ENCODE data around the gene TTYH2. TPM values are rescaled to one million over a fixed set of nuclear protein-coding genes. Genes with fewer than 3 reads are reported as not detected.

Gene TTYH2
- polyA plus RNA-seq, 1 of the 3 experiments (the other 2 are of a cell fraction) = 16.1 TPM

DNA sequence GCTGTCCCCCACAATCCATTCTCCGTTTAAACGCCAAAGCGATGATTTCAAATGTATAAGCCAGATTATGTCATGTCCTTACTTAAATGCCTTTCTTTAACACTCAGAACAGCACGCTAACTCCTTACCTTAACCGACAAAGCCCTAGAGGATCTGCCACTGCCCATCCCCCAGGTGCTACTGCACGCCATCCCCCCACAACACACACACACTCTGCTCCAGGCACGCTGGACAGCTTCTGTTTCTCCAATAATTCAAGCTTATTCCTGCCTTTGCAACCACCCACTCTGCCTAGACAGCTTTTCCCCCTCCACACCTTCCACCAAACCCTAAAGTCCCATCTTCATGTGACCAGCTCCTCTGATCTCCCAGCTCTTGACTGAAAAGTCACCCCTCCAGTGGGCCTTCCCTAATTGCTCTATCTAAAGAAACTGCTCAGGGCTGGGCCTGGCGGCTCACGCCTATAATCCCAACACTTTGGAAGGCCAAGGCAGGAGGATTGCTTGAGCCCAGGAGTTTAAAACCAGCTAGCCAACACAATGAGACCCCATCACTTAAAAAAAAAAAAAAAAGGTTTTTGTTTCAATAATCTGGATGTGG lies 48.8 kb upstream of the TTYH2 start:
- no peaks in the 10 kb centered on the region for H4K20me1 ChIP-seq (ENCODE audit: insufficient read depth)
- H3K79me2 ChIP-seq (ENCODE audit: insufficient read depth) = no peaks in the 10 kb centered on the region
- no peaks in the 10 kb centered on the region for H3K9me2 ChIP-seq
- no peaks in the 10 kb centered on the region for H3K27me3 ChIP-seq (ENCODE audit: insufficient read depth)
- H3K4me2 ChIP-seq = no peak overlapping the region
- H3K9me3 ChIP-seq = no peaks in the 10 kb centered on the region; the same call in 1 of the 2 replicates
- H3K36me3 ChIP-seq (replicated peaks in 1 of 2; ENCODE audit: control insufficient read depth in 1 of 2, insufficient read depth in 2 of 2, low read length in 1 of 2) = no peaks in the 10 kb centered on the region
- CTCF ChIA-PET = interaction anchor here (0.7 to 2.4 kb wide), 4 partner anchors 12 to 79 kb away, joined by 3 to 13 read pairs (median 4); no protein-coding TSS in a partner anchor
- no peak for DNase-seq
- no peaks in the 10 kb centered on the region for H3K4me1 ChIP-seq (ENCODE audit: control insufficient read depth in 1 of 2, insufficient read depth in 2 of 2, low read depth in 1 of 2, low read length in 1 of 2)
- POLR2A ChIA-PET = no interaction called here
- H3K9ac ChIP-seq = no peak overlapping the region
- 48% methylated on average over 9 of the region's 9 CpGs for WGBS (ENCODE audit: low lambda C conversion rate)
- no peaks in the 10 kb centered on the region for H3F3A ChIP-seq (replicated peaks; ENCODE audit: insufficient read depth)
- no peak overlapping the region for H3K27ac ChIP-seq (ENCODE audit: low read depth in 2 of 2, low read length in 1 of 2)
- H3K4me3 ChIP-seq (ENCODE audit: low read depth in 2 of 2, low read length in 1 of 2) = no peak overlapping the region
- no peak overlapping the region for H2AFZ ChIP-seq (ENCODE audit: low read depth)
- TF ChIP-seq JUND (IDR thresholded peaks at IDR 0.05) = no peak
- TF ChIP-seq NFIC (IDR thresholded peaks at IDR 0.05; ENCODE audit: borderline replicate concordance) = no peak
- TF ChIP-seq, protein P1, sequence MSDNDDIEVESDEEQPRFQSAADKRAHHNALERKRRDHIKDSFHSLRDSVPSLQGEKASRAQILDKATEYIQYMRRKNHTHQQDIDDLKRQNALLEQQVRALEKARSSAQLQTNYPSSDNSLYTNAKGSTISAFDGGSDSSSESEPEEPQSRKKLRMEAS (IDR thresholded peaks at IDR 0.05; ENCODE audit: low read depth) = no peak
- TF ChIP-seq CHD2 (IDR thresholded peaks at IDR 0.05; ENCODE audit: low read length, partially characterized antibody) = no peak
- no peak for TF ChIP-seq FOSL2 (IDR thresholded peaks at IDR 0.05; ENCODE audit: borderline replicate concordance, low read depth)
- no peak for TF ChIP-seq SMC3 (IDR thresholded peaks at IDR 0.05; ENCODE audit: low read depth, low read length)
- TF ChIP-seq, protein P2, sequence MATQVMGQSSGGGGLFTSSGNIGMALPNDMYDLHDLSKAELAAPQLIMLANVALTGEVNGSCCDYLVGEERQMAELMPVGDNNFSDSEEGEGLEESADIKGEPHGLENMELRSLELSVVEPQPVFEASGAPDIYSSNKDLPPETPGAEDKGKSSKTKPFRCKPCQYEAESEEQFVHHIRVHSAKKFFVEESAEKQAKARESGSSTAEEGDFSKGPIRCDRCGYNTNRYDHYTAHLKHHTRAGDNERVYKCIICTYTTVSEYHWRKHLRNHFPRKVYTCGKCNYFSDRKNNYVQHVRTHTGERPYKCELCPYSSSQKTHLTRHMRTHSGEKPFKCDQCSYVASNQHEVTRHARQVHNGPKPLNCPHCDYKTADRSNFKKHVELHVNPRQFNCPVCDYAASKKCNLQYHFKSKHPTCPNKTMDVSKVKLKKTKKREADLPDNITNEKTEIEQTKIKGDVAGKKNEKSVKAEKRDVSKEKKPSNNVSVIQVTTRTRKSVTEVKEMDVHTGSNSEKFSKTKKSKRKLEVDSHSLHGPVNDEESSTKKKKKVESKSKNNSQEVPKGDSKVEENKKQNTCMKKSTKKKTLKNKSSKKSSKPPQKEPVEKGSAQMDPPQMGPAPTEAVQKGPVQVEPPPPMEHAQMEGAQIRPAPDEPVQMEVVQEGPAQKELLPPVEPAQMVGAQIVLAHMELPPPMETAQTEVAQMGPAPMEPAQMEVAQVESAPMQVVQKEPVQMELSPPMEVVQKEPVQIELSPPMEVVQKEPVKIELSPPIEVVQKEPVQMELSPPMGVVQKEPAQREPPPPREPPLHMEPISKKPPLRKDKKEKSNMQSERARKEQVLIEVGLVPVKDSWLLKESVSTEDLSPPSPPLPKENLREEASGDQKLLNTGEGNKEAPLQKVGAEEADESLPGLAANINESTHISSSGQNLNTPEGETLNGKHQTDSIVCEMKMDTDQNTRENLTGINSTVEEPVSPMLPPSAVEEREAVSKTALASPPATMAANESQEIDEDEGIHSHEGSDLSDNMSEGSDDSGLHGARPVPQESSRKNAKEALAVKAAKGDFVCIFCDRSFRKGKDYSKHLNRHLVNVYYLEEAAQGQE (IDR thresholded peaks at IDR 0.05; ENCODE audit: low read depth, low read length) = no peak
- TF ChIP-seq SIN3A (IDR thresholded peaks at IDR 0.05; ENCODE audit: borderline replicate concordance, low read depth, low read length) = no peak
- TF ChIP-seq EP300 (IDR thresholded peaks at IDR 0.05; ENCODE audit: borderline replicate concordance in 1 of 2, low read depth in 1 of 2, low read length in 1 of 2) = no peak

DNA sequence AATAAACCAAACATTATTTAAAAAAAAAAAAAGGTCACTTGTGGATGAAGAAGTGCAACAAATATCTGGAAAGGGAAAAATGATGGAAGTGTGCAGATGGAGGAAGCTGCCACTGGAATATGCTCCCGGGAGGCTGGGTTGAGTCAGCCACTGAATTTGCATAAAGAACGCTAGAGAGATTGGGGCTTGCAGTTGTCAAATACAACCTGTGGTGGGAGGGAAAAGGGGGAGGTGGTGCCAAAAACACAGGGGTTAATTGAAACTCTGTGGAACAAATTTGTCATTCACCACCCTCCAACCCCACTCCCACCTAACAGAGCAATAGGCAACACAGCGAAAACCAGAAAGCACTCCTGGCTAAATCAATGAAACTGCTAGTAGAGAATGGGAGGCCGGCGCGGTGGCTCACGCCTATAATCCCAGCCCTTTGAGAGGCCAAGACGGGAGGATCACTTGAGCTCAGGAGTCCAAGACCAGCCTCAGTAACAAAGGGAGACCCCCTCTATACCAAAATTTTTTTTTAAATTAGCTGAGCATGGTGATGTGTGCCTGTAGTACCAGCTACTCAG lies 47.5 kb upstream of the TTYH2 start:
- ChIA-PET POLR2A (no interaction called here), CTCF (interaction anchor here (0.7 to 2.4 kb wide), 2 partner anchors 11 to 206 kb away, joined by 5 to 13 read pairs; no protein-coding TSS in a partner anchor)
- no peak overlapping the region for H3K4me2 ChIP-seq
- no peaks in the 10 kb centered on the region for H4K20me1 ChIP-seq (ENCODE audit: insufficient read depth)
- no peaks in the 10 kb centered on the region for H3K36me3 ChIP-seq (replicated peaks in 1 of 2; ENCODE audit: control insufficient read depth in 1 of 2, insufficient read depth in 2 of 2, low read length in 1 of 2)
- no peak overlapping the region for H3K9ac ChIP-seq
- H2AFZ ChIP-seq (ENCODE audit: low read depth) = no peak overlapping the region
- no peak for DNase-seq
- no peaks in the 10 kb centered on the region for H3K79me2 ChIP-seq (ENCODE audit: insufficient read depth)
- H3K27ac ChIP-seq (ENCODE audit: low read depth in 2 of 2, low read length in 1 of 2) = no peak overlapping the region
- no peaks in the 10 kb centered on the region for H3K9me2 ChIP-seq
- no peaks in the 10 kb centered on the region for H3F3A ChIP-seq (replicated peaks; ENCODE audit: insufficient read depth)
- H3K4me1 ChIP-seq (ENCODE audit: control insufficient read depth in 1 of 2, insufficient read depth in 2 of 2, low read depth in 1 of 2, low read length in 1 of 2) = no peaks in the 10 kb centered on the region
- WGBS (ENCODE audit: low lambda C conversion rate) = 63% methylated on average over 8 of the region's 8 CpGs
- H3K9me3 ChIP-seq = no peaks in the 10 kb centered on the region; the same call in 1 of the 2 replicates
- no peaks in the 10 kb centered on the region for H3K27me3 ChIP-seq (ENCODE audit: insufficient read depth)
- H3K4me3 ChIP-seq (ENCODE audit: low read depth in 2 of 2, low read length in 1 of 2) = no peak overlapping the region
- TF ChIP-seq TAF1 (IDR thresholded peaks at IDR 0.05; ENCODE audit: borderline replicate concordance, low read depth, low read length) = no peak
- no peak for TF ChIP-seq MXI1 (IDR thresholded peaks at IDR 0.05; ENCODE audit: low read depth, low read length)
- TF ChIP-seq JUND (IDR thresholded peaks at IDR 0.05) = no peak
- TF ChIP-seq, protein P2 (IDR thresholded peaks at IDR 0.05; ENCODE audit: low read depth, low read length) = no peak
- no peak for TF ChIP-seq NRF1 (IDR thresholded peaks at IDR 0.05; ENCODE audit: low read depth, low read length)
- no peak for TF ChIP-seq ELF1 (IDR thresholded peaks at IDR 0.05)
- no peak for TF ChIP-seq FOSL2 (IDR thresholded peaks at IDR 0.05; ENCODE audit: borderline replicate concordance, low read depth)
- TF ChIP-seq, protein P1 (IDR thresholded peaks at IDR 0.05; ENCODE audit: low read depth) = no peak
- no peak for TF ChIP-seq SMC3 (IDR thresholded peaks at IDR 0.05; ENCODE audit: low read depth, low read length)
- TF ChIP-seq, protein P3, sequence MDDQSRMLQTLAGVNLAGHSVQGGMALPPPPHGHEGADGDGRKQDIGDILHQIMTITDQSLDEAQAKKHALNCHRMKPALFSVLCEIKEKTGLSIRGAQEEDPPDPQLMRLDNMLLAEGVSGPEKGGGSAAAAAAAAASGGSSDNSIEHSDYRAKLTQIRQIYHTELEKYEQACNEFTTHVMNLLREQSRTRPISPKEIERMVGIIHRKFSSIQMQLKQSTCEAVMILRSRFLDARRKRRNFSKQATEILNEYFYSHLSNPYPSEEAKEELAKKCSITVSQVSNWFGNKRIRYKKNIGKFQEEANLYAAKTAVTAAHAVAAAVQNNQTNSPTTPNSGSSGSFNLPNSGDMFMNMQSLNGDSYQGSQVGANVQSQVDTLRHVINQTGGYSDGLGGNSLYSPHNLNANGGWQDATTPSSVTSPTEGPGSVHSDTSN (IDR thresholded peaks at IDR 0.05) = no peak
- TF ChIP-seq TCF12 (IDR thresholded peaks at IDR 0.05) = no peak
- no peak for TF ChIP-seq FOXJ3 (CRISPR knock-in tag; IDR thresholded peaks at IDR 0.05)
- TF ChIP-seq RAD21 (IDR thresholded peaks at IDR 0.05; ENCODE audit: low read length) = no peak

Data from SK-N-SH (cell line).